OCI-LY7 (cell line): Measurements from ENCODE around the gene XRCC5. TPM values are rescaled to one million over a fixed set of nuclear protein-coding genes. Genes with fewer than 3 reads are reported as not detected.

Source experiments
- BruUV-seq: library from RNA; stranded (reverse); fragments of 400-500 nt; replicated peaks from 2 replicates; lab custom pipeline; 2021; lab: Mats Ljungman, UMichigan
- CTCF ChIA-PET: fragments of 300-600 bp; sonication (Branson Sonifier 250); formaldehyde crosslinking; loops from one replicate; lab custom pipeline; 2022; ENCODE audit warnings: antibody characterized with exemption; ENCODE audit not compliant: unreplicated experiment; lab: Charles Lee
- POLR2A ChIA-PET: fragments of 300-600 bp; sonication (Branson Sonifier 250); formaldehyde crosslinking; loops from one replicate; lab custom pipeline; 2022; ENCODE audit warnings: antibody characterized with exemption; lab: Charles Lee
- DNase-seq: peaks from one replicate; pipeline ENCODE4 v3.0.0-alpha.2; 2015; ENCODE audit warnings: low spot score
- H2AFZ ChIP-seq: fragments of 200-600 bp; sonication (generic), shearing (Covaris generic); 2 replicates; pipeline ENCODE4 v1.6.1; 2014; ENCODE audit warnings: mild to moderate bottlenecking, antibody characterized with exemption, low read length, moderate library complexity
- H3K27ac ChIP-seq: fragments of 200-600 bp; sonication (generic); 2 replicates; pipeline ENCODE4 v1.5.1; 2014; ENCODE audit warnings: mixed run types, low read depth, mild to moderate bottlenecking, moderate library complexity, low read length, inconsistent platforms; ENCODE audit not compliant: poor library complexity, severe bottlenecking
- H3K36me3 ChIP-seq: fragments of 200-600 bp; sonication (generic); 2 replicates; pipeline ENCODE4 v1.6.1; 2014; ENCODE audit warnings: mild to moderate bottlenecking, antibody characterized with exemption, low read length, moderate library complexity, mixed read lengths; ENCODE audit not compliant: insufficient read depth
- H3K4me1 ChIP-seq: fragments of 200-600 bp; sonication (generic); 2 replicates; pipeline ENCODE4 v1.5.1; 2014; ENCODE audit warnings: mild to moderate bottlenecking, low read length; ENCODE audit not compliant: insufficient read depth, poor library complexity, severe bottlenecking
- H3K4me2 ChIP-seq: fragments of 200-600 bp; sonication (generic); 2 replicates; pipeline ENCODE4 v1.6.1; 2014; ENCODE audit warnings: mild to moderate bottlenecking, low read length
- H3K4me3 ChIP-seq: fragments of 200-600 bp; sonication (generic); 2 replicates; pipeline ENCODE4 v1.5.1; 2014; ENCODE audit warnings: mild to moderate bottlenecking, low read depth, low read length; ENCODE audit not compliant: poor library complexity, severe bottlenecking
- H3K79me2 ChIP-seq: fragments of 200-600 bp; sonication (generic); 2 replicates; pipeline ENCODE4 v1.6.1; 2016; ENCODE audit warnings: low read depth, mild to moderate bottlenecking, low read length, moderate library complexity, mixed read lengths; ENCODE audit not compliant: insufficient read depth
- H3K9me2 ChIP-seq: fragments of 200-600 bp; sonication (generic); 2 replicates; pipeline ENCODE4 v1.6.1; 2016; ENCODE audit warnings: mild to moderate bottlenecking, low read length, mixed read lengths; ENCODE audit not compliant: insufficient read depth
- H3K9me3 ChIP-seq: fragments of 200-600 bp; sonication (generic); 2 replicates; pipeline ENCODE4 v1.6.1; 2014; ENCODE audit warnings: mild to moderate bottlenecking, mixed run types, low read length, mixed read lengths
- H4K20me1 ChIP-seq: fragments of 200-600 bp; sonication (generic); 2 replicates; pipeline ENCODE4 v1.6.1; 2014; ENCODE audit warnings: mild to moderate bottlenecking, antibody characterized with exemption, low read length, moderate library complexity, mixed read lengths; ENCODE audit not compliant: insufficient read depth
- EZH2phosphoT487 ChIP-seq: fragments of 200-600 bp; sonication (generic); IDR thresholded peaks from 2 replicates; pipeline ENCODE4 v1.6.1; 2018; ENCODE audit warnings: low read depth, borderline replicate concordance, mild to moderate bottlenecking, mixed run types, antibody characterized with exemption, low read length, moderate library complexity, mixed read lengths
- intact Hi-C: fragments of 100-400 bp; cut with micrococcal nuclease; formaldehyde crosslinking; loops from one replicate; pipeline ENCODE4 v1.10.0; 2022; ENCODE audit not compliant: unreplicated experiment
- total RNA-seq, 2 experiments: library from RNA; depleted of rRNA in 1 of 2; stranded (reverse); fragments of >200 nt in 1 of 2; shearing (Covaris generic) in 1 of 2; gene quantifications; 2 replicates each; pipeline ENCODE4 v1.2.3, GENCODE V29; 2014 to 2022
- TF ChIP-seq, protein P1 (sequence below): fragments of 200-600 bp; sonication (generic); conservative IDR thresholded peaks from 2 replicates; pipeline ENCODE4 v1.5.1; 2014; ENCODE audit warnings: mild to moderate bottlenecking, antibody characterized with exemption, low read length, moderate library complexity, mixed read lengths

Gene XRCC5
- total RNA-seq, 2 experiments from 2014 or later: 174 to 344 TPM

DNA sequence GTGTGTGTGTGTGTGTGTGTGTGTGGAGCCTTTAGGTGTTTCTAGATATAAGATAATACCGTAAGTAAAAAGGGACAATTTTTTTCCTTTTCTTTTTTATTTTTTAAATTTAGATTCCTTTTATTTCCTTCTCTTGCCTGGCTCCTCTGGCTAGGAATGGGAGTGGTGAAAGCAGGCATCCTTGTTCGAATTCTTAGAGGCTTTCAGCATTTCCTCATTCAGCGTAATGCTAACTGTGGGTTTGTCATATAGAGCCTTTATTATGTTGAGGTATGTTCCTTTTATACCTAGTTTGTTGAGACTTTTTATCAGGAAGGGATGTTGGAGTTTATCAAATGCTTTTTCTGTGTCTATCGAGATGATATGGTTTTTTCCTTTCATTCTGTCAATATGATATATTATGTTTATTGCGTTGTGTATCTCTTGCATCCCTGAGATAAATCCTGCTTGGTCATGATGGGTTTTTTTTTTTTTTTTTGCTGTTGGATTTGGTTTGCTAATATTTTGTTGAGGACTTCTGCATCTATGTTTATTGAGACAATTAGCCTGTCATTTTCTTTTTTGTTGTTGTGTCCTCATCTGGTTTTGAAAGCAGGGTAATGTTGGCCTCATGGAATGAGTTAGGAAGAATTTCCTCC lies 120.2 kb downstream of the XRCC5 start:
- H3K27ac ChIP-seq: no peak overlapping the region
- H3K79me2 ChIP-seq: no peaks in the 10 kb centered on the region
- no peaks in the 10 kb centered on the region for H3K9me2 ChIP-seq
- H3K4me2 ChIP-seq: no peak overlapping the region
- DNase-seq: no peak
- peaks cover 7% of the 10 kb centered on the region; the same call in 1 of the 2 replicates for H3K9me3 ChIP-seq
- H3K36me3 ChIP-seq: no peaks in the 10 kb centered on the region
- ChIA-PET CTCF (no interaction called here), POLR2A (no interaction called here)
- no peaks in the 10 kb centered on the region for H4K20me1 ChIP-seq
- intact Hi-C loops: loop anchor here (10.0 kb wide), 1 partner anchor 435 kb away; no protein-coding TSS in a partner anchor
- no TSS peak for BruUV-seq
- H3K4me3 ChIP-seq: no peak overlapping the region
- H3K4me1 ChIP-seq: no peaks in the 10 kb centered on the region
- TF ChIP-seq, protein P1, sequence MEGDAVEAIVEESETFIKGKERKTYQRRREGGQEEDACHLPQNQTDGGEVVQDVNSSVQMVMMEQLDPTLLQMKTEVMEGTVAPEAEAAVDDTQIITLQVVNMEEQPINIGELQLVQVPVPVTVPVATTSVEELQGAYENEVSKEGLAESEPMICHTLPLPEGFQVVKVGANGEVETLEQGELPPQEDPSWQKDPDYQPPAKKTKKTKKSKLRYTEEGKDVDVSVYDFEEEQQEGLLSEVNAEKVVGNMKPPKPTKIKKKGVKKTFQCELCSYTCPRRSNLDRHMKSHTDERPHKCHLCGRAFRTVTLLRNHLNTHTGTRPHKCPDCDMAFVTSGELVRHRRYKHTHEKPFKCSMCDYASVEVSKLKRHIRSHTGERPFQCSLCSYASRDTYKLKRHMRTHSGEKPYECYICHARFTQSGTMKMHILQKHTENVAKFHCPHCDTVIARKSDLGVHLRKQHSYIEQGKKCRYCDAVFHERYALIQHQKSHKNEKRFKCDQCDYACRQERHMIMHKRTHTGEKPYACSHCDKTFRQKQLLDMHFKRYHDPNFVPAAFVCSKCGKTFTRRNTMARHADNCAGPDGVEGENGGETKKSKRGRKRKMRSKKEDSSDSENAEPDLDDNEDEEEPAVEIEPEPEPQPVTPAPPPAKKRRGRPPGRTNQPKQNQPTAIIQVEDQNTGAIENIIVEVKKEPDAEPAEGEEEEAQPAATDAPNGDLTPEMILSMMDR: no peak
- TF ChIP-seq EZH2phosphoT487: no peak
- no peak overlapping the region for H2AFZ ChIP-seq

GRCh38 chr2:216231867-216232266 lies 122.7 kb downstream of the XRCC5 start:
- Histone ChIP-seq H3K36me3 (no peaks in the 10 kb centered on the region), H4K20me1 (no peaks in the 10 kb centered on the region), H3K9me3 (peaks cover 7% of the 10 kb centered on the region; the same call in 1 of the 2 replicates), H3K4me2 (no peak overlapping the region), H3K79me2 (no peaks in the 10 kb centered on the region), H3K4me3 (no peak overlapping the region), H3K4me1 (no peaks in the 10 kb centered on the region), H2AFZ (no peak overlapping the region), H3K27ac (no peak overlapping the region), H3K9me2 (no peaks in the 10 kb centered on the region)
- no TSS peak for BruUV-seq
- POLR2A ChIA-PET: no interaction called here
- DNase-seq: no peak
- TF ChIP-seq, protein P1: no peak
- no peak for TF ChIP-seq EZH2phosphoT487
- CTCF ChIA-PET: no interaction called here
- intact Hi-C loops: no loop called here

DNA sequence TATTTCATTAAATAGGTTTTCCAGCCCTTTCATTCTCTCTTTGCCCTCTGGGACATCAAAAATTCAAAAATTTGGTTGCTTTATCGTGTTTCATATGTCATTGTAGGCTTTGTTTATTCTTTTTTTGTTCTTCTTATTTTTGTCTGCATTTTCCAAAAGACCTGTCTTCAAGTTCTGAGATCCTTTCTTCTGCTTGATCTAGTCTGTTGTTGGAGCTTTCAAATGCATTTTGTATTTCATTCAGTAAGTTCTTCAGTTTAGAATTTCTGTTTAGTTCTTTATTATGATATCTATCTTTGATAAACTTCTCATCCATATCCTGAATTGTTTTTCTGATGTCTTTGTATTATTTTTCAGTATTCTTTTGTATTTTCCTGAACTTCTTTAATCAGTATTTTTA lies 123.6 kb downstream of the XRCC5 start:
- DNase-seq: no peak
- TF ChIP-seq, protein P1: no peak
- no peak for TF ChIP-seq EZH2phosphoT487
- Histone ChIP-seq H3K79me2 (no peaks in the 10 kb centered on the region), H3K4me3 (no peak overlapping the region), H2AFZ (no peak overlapping the region), H4K20me1 (no peaks in the 10 kb centered on the region), H3K9me2 (no peaks in the 10 kb centered on the region), H3K4me1 (no peaks in the 10 kb centered on the region), H3K27ac (no peak overlapping the region), H3K4me2 (no peak overlapping the region), H3K36me3 (no peaks in the 10 kb centered on the region), H3K9me3 (peaks cover 7% of the 10 kb centered on the region; the same call in 1 of the 2 replicates)
- POLR2A ChIA-PET: no interaction called here
- CTCF ChIA-PET: no interaction called here
- BruUV-seq: no TSS peak
- intact Hi-C loops: no loop called here
